Ureter (tissue), 1 donor: ENCODE data around the gene ITGA2. TPM values are rescaled to one million over a fixed set of nuclear protein-coding genes. Genes with fewer than 3 reads are reported as not detected.

ENCODE experiments used
- total RNA-seq: library from RNA; stranded (reverse); gene quantifications from one replicate; pipeline ENCODE4 v1.2.4, GENCODE V29; 2023
- donor health status: DM: yes; HTN: yes; CAD: no.

Gene ITGA2
- total RNA-seq, 1 donor from 2014 or later, result 40.5 TPM

Other genes with a start within 250 kb of the ITGA2 start
- gene ITGA1, start 201.4 kb upstream of the ITGA2 start, total RNA-seq, result 170 TPM
- gene PELO, start 201.4 kb upstream of the ITGA2 start, total RNA-seq, result 44.7 TPM
- gene MOCS2, start 120.4 kb downstream of the ITGA2 start, total RNA-seq, result 26.9 TPM